Measurements from ENCODE around the gene ERH.

The ERH gene

DNA sequence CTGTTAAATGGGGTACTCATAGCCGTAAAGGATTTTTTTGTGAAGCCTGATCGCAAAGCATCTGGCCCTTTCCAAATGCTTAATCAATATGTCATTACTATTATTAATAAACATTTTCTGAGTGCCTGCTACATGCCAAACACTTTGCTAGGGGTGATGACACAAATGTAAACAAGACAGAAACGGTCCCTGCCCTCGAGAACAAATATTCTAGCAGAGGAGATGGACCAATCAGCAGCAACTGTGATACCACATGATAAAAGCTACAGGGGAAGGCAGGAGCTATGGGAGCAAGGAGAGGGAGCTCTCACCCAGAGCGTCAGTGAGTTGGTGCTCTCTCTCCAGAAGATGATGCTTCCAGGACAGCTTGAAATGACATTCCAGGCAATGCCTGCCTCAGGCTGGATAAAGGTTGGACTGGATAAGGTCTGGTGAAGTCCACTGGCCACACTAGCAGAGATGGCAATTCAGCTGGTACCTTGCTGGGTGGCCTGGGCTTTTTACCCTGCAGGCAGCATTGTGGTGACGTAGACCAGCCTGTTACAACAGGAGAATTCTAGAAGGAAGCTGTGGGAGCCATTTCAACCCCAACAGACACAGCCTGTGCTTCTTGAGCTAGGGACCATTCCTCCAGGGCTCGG, 41.1 kb downstream of the ERH start:
- no peak for DNase-seq (ENCODE audit: low read depth, low spot score)

- no peak for DNase-seq (ENCODE audit: low read depth, low spot score)
Observed at GRCh38 chr14:69355607-69356281, 42.4 kb downstream of the ERH start.

DNA sequence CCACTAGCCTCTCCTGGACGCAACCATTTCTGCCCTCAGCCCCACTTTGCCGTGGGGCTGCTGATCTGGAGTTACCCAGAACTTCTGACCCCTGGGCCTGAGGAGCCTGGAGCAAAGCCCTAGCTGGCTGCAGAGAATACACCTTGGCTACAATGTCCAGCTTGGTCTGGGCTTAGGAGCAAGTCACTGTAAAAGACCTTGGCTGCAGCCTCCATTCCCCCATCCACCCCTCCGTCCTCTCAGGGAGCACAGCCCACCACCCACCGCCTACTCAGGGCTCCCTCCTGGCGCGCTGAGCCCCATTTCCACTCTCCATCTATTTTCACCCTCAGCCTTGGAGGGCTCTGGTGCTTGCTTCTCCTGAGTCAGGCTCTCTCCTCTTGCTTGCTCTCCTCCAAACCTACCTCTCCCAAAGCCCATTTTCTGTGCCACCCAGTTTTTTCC, 42.9 kb downstream of the ERH start:
- no peak for DNase-seq (ENCODE audit: low read depth, low spot score)

DNA sequence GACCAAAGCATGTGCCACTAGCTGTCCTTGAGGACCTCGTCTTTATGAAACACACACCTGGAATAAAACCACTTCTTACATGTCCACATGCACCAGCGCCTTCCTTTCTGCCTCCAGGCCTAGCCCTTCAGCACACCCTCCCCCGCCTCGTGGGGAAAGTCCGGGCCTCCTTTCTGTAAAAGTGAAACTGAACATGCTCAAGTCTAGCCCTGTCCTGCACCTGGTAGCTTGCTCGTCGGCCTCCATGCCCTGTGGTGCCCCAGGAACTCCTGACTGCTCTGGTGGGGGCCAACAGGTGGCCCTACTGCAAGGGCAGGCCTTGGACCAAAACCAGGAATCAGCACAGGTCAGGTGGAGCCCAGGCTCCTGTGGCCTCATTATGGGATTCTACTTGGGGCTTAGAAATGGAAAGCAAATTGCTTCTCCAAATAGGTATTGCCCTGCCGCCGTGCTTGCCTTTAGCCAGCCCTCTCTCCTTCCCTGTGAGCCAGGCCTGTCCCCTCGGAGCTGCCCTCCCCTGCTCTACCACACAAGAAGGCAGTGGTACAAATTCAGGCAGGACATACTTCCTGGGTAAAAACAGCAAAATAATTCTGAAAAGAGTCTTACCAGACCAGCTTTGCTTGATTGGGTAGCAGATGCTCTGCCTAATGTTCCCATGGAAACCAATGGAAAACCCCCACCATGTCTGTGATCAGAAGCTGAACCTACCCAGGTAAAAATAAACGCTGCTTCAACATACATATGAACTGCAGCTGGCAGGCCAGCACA, 43.5 kb downstream of the ERH start:
- peak; percentile 21 for DNase-seq (ENCODE audit: low read depth, low spot score)

- DNase-seq (ENCODE audit: low read depth, low spot score) = no peak
Observed at GRCh38 chr14:69353168-69353567, 44.9 kb downstream of the ERH start.

DNA sequence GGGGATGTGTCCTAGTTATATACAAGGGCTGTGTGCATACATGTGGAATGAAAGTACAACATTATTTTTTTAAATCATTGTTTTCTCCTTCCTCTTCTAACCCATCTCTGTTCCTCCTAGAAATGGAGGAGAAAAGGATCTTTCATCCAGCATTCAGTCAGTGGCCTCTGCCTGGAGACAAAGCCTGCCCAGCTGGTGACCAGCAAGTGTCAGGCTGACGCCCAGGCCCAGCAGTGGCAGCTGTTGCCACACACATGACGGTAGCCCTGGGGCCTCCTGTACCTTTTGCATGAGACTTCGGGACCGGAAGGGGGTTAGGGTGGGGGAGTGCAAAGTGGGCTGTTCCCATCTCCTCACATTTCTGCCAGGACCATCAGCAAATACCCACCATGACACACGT, 46.2 kb downstream of the ERH start:
- no peak for DNase-seq (ENCODE audit: low read depth, low spot score)

DNA sequence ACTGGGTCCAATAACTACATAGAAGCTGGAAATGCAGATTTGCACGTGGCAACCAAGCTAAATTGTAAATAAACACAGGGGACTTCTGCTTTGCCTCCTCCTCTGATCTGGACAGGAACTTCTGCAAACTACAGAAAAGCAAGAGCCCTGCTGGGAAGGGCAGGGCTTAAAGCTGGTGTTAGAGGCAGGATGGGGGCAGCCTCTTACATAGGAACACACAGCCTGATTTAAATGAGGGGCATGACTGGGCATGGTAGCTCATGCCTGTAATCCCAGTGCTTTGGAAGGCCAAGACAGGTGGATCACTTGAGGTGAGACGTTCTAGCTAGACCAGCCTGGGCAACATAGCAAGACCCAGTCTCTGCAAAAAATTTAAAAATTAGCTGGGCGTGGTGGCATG, 46.7 kb downstream of the ERH start:
- no peak for DNase-seq (ENCODE audit: low read depth, low spot score)

- DNase-seq (ENCODE audit: low read depth, low spot score) = no peak
Observed at GRCh38 chr14:69350892-69351291, 47.2 kb downstream of the ERH start.

- DNase-seq (ENCODE audit: low read depth, low spot score) = no peak
Observed at GRCh38 chr14:69349091-69349777, 48.9 kb downstream of the ERH start.

- no peak for DNase-seq (ENCODE audit: low read depth, low spot score)
Observed at GRCh38 chr14:69346710-69347109, 51.4 kb downstream of the ERH start.

GRCh38 chr14:69345402-69345801, 52.7 kb downstream of the ERH start:
- no peak for DNase-seq (ENCODE audit: low read depth, low spot score)

- no peak for DNase-seq (ENCODE audit: low read depth, low spot score)
Observed at GRCh38 chr14:69344171-69344570, 53.9 kb downstream of the ERH start.

DNA sequence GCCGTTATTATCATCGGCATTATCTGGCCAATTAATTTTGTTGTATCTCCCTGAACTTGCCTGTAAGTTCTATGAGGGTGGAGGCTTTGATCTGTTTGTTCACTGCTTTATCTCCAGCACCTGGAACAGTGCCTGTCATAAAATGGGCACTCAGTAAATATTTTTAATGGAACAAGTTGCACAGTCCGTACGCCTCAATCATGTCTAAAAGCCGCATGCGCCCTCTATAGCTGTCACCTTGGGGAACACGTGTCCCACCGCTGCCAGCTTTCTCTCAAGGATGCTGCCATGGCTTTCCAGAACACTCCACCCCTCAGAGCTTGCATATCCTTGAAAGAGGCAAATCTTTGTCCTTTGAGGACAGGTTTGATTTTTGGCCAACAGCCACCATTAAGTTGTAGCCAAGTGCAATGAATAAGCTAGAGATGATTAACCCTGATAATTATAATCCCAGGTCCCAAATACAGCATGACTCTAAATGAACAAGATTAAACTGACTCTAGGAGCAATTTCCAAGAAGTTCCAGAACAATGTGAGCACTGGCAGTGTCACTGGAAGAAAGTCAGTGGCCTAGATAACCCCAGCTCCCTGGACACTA, 55.1 kb downstream of the ERH start:
- DNase-seq (ENCODE audit: low read depth, low spot score) = no peak

GRCh38 chr14:69339426-69339825, 58.7 kb downstream of the ERH start:
- no peak for DNase-seq (ENCODE audit: low read depth, low spot score)

DNA sequence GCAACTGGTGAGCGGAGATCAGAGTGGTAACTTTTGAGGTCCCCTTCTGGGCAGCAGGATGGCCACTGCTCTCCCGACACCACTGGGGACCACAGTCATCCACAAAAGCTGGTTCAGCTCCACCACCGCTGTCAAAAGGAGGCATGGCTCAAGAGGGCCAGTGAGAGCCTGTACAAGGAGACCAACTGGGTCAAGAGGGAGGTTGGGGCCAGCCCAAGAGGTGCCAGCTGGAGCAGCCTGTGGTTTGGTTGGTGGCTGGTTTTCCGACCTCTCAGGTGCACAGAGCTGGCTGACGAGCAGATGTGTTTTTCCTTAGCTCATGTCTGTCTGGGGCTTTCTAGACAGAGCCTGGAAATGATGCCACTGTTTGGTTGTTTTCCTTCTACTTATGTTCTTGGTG, 60.1 kb downstream of the ERH start:
- DNase-seq (ENCODE audit: low read depth, low spot score) = no peak

- no peak for DNase-seq (ENCODE audit: low read depth, low spot score)
Observed at GRCh38 chr14:69335371-69335771, 62.7 kb downstream of the ERH start.

GRCh38 chr14:69334576-69334975, 63.5 kb downstream of the ERH start:
- DNase-seq (ENCODE audit: low read depth, low spot score) = no peak

- no peak for DNase-seq (ENCODE audit: low read depth, low spot score)
Observed at GRCh38 chr14:69333791-69334337, 64.2 kb downstream of the ERH start.

GRCh38 chr14:69332782-69333395, 65.2 kb downstream of the ERH start:
- no peak for DNase-seq (ENCODE audit: low read depth, low spot score)

GRCh38 chr14:69331206-69331605, 66.9 kb downstream of the ERH start:
- DNase-seq (ENCODE audit: low read depth, low spot score) = no peak

Data from activated CD4-positive, CD25-positive, alpha-beta regulatory T cell treated with anti-CD3 and anti-CD28 coated beads, Interleukin-2, amount 50 U/mL, for 16 hours (primary cell).